K562 (cell line): ENCODE results near the gene STON2. TPM values are rescaled to one million over a fixed set of nuclear protein-coding genes. Genes with fewer than 3 reads are reported as not detected.

Source experiments
- ARNT ChIP-seq, 2 experiments: fragments of 450-650 bp; IDR thresholded peaks; 2 replicates each; pipeline ENCODE4 v1.6.1; 2016; ENCODE audit warnings: mild to moderate bottlenecking in 1 of 2
- BCOR ChIP-seq: fragments of 450-650 bp; IDR thresholded peaks from 2 replicates; pipeline ENCODE4 v1.6.1; 2016
- BHLHE40 ChIP-seq: IDR thresholded peaks from 2 replicates; pipeline ENCODE4 v1.6.1; 2011; ENCODE audit warnings: low read length, improper control_type of control experiment
- BRF1 ChIP-seq: IDR thresholded peaks from 3 replicates; pipeline ENCODE4 v1.6.1; 2011; ENCODE audit warnings: borderline replicate concordance, mild to moderate bottlenecking; ENCODE audit not compliant: insufficient read length; ENCODE audit errors: extremely low read depth
- ELF2 ChIP-seq: fragments of 250-450 bp; sonication (Bioruptor Pico); IDR thresholded peaks from 2 replicates; pipeline ENCODE4 v1.5.0; 2021; ENCODE audit warnings: mild to moderate bottlenecking
- FUS ChIP-seq: fragments of 200-400 bp; formaldehyde crosslinking; optimal IDR thresholded peaks from 2 replicates; pipeline ENCODE3; 2017; ENCODE audit warnings: low read depth, low read length
- HLTF ChIP-seq: fragments of 450-650 bp; IDR thresholded peaks from 2 replicates; pipeline ENCODE4 v1.6.1; 2016
- MCM5 ChIP-seq: fragments of 450-650 bp; IDR thresholded peaks from 2 replicates; pipeline ENCODE4 v1.6.1; 2016; ENCODE audit warnings: low read depth
- MXD1 ChIP-seq: fragments of 250-450 bp; sonication (Bioruptor Pico); IDR thresholded peaks from 2 replicates; pipeline ENCODE4 v1.8.0; 2021; ENCODE audit warnings: borderline replicate concordance, mild to moderate bottlenecking, moderate library complexity; ENCODE audit not compliant: poor library complexity, severe bottlenecking
- PPARD ChIP-seq: fragments of 250-450 bp; sonication (Bioruptor Pico); IDR thresholded peaks from 2 replicates; pipeline ENCODE4 v1.8.0; 2022; ENCODE audit warnings: inconsistent platforms, mild to moderate bottlenecking, moderate library complexity
- RBM34 ChIP-seq: fragments of 200-400 bp; formaldehyde crosslinking; IDR thresholded peaks from 2 replicates; pipeline ENCODE4 v1.6.1; 2018; ENCODE audit warnings: low read length, borderline replicate concordance; ENCODE audit not compliant: insufficient read depth
- RHOXF2B ChIP-seq: fragments of 250-450 bp; sonication (Bioruptor Pico); conservative IDR thresholded peaks from 2 replicates; pipeline ENCODE4 v1.5.1; 2021
- SP2 ChIP-seq: IDR thresholded peaks from 2 replicates; pipeline ENCODE4 v1.6.1; 2011; ENCODE audit warnings: mild to moderate bottlenecking, low read depth, low read length, moderate library complexity; ENCODE audit not compliant: poor library complexity, severe bottlenecking; ENCODE audit errors: extremely low read depth
- TCF7L2 ChIP-seq: fragments of 150-350 bp; IDR thresholded peaks from 2 replicates; pipeline ENCODE4 v1.6.1; 2016; ENCODE audit warnings: low read depth, mild to moderate bottlenecking, low read length, moderate library complexity
- ZBTB11 ChIP-seq, 3 experiments: fragments of 200-800 bp in 1 of 3; fragments of 250-450 bp in 1 of 3; fragments of 450-650 bp in 1 of 3; sonication (Bioruptor Pico) in 1 of 3; sonication (Bioruptor generic) in 1 of 3; formaldehyde crosslinking in 1 of 3; IDR thresholded peaks; 2 replicates each; pipeline versions ENCODE4 v1.6.1 to v1.8.0; 2016 to 2022; ENCODE audit warnings: mild to moderate bottlenecking in 2 of 3, missing genetic modification characterization in 2 of 3, missing compliant biosample characterization in 1 of 3, moderate library complexity in 1 of 3
- ZBTB33 ChIP-seq: sonication (generic); formaldehyde crosslinking; IDR thresholded peaks from 2 replicates; pipeline ENCODE4 v1.8.1; 2023; ENCODE audit warnings: mild to moderate bottlenecking, missing genetic modification reagents
- ZNF174 ChIP-seq: fragments of 250-450 bp; sonication (Bioruptor Pico); IDR thresholded peaks from 2 replicates; pipeline ENCODE4 v1.4.0; 2020; ENCODE audit warnings: mild to moderate bottlenecking
- ZNF197 ChIP-seq: fragments of 200-800 bp; sonication (Bioruptor generic); IDR thresholded peaks from 2 replicates; pipeline ENCODE4 v1.6.1; 2016; ENCODE audit warnings: low read depth, missing genetic modification characterization, missing compliant biosample characterization
- ZNF232 ChIP-seq: sonication (generic); formaldehyde crosslinking; IDR thresholded peaks from 2 replicates; pipeline ENCODE4 v1.8.0; 2022; ENCODE audit warnings: mild to moderate bottlenecking, missing genetic modification reagents
- ZNF277 ChIP-seq: fragments of 250-450 bp; sonication (Bioruptor Pico); IDR thresholded peaks from 2 replicates; pipeline ENCODE4 v1.8.0; 2022; ENCODE audit warnings: inconsistent platforms, mild to moderate bottlenecking, moderate library complexity, borderline replicate concordance
- ZNF3 ChIP-seq: fragments of 250-450 bp; sonication (Bioruptor Pico); IDR thresholded peaks from 2 replicates; pipeline ENCODE4 v1.5.0; 2021; ENCODE audit warnings: mild to moderate bottlenecking, moderate library complexity
- ZNF436 ChIP-seq: fragments of 250-450, 450-650 bp; sonication (Bioruptor Pico); formaldehyde crosslinking; IDR thresholded peaks from 2 replicates; pipeline ENCODE4 v1.7.0; 2020; ENCODE audit warnings: mild to moderate bottlenecking
- ZNF696 ChIP-seq: fragments of 250-450 bp; sonication (Bioruptor Pico); conservative IDR thresholded peaks from 2 replicates; pipeline ENCODE4 v1.4.0; 2020; ENCODE audit warnings: mild to moderate bottlenecking, moderate library complexity
- ZNF766 ChIP-seq: fragments of 200-800 bp; sonication (Bioruptor generic); conservative IDR thresholded peaks from 2 replicates; pipeline ENCODE4 v1.6.1; 2016; ENCODE audit warnings: missing genetic modification characterization, missing compliant biosample characterization
- polyA plus RNA-seq, 8 experiments: library from polyadenylated mRNA; depleted of rRNA in 4 of 8; stranded (reverse) in 5 of 8; unstranded in 3 of 8; fragments of >200 nt; fragmentation: Nextera tagmentation in 2 of 8; fragmentation: Illumina TruSeq in 1 of 8; extraction: Ambion mirVana in 2 of 8; extraction: Trizol in 1 of 8; gene quantifications; 2 replicates each; pipeline versions ENCODE4 v1.2.1 to v1.2.3, GENCODE V29; 2011 to 2014; ENCODE audit warnings: inconsistent platforms in 1 of 8, missing spikeins in 1 of 8
- total RNA-seq, 7 experiments: library from RNA; depleted of rRNA in 6 of 7; stranded (reverse); fragments of >200 nt in 6 of 7; fragmentation: Illumina TruSeq in 2 of 7; extraction: Trizol in 2 of 7; gene quantifications; 2 replicates each; pipeline versions ENCODE4 v1.2.1 to v1.2.3, GENCODE V29; 2011 to 2021; ENCODE audit warnings: low replicate concordance in 1 of 7

STON2 gene
- total and polyA plus RNA-seq, 9 of the 15 experiments (the other 6 are each of a cell fraction or from before 2014, with no cell fraction given), result 7.8 to 99.3 (median 53.5) TPM

GRCh38 chr14:81423504-81423903 is 23.4 kb upstream of the STON2 start (continued):
- TF ChIP-seq ZNF277 (no peak), ZBTB11 (CRISPR knock-in tag; IDR thresholded peaks at IDR 0.05) (no peak), ZNF436 (CRISPR knock-in tag) (no peak), ZNF232 (CRISPR knock-in tag) (no peak), ZNF3 (CRISPR knock-in tag) (no peak), TCF7L2 (no peak), BCOR (no peak), RBM34 (no peak), ZNF174 (CRISPR knock-in tag) (no peak), ARNT (IDR thresholded peaks at IDR 0.05) (no peak), ZNF766 (CRISPR knock-in tag) (peak; percentile 63; the same call in 1 of the 2 replicates), ZNF696 (CRISPR knock-in tag) (no peak), HLTF (no peak), FUS (no peak), MXD1 (CRISPR knock-in tag) (no peak), BHLHE40 (no peak), MCM5 (no peak), RHOXF2B (CRISPR knock-in tag) (no peak), ZBTB33 (CRISPR knock-in tag) (no peak), ZNF197 (CRISPR knock-in tag) (no peak), PPARD (CRISPR knock-in tag) (no peak), SP2 (no peak), ELF2 (no peak), BRF1 (no peak)
